Measurements from ENCODE around the gene PDC. TPM values are rescaled to one million over a fixed set of nuclear protein-coding genes. Genes with fewer than 3 reads are reported as not detected.
A peak's percentile ranks its signal among the peaks of the same experiment; 100 is the strongest.

The PDC gene
- total RNA-seq, 1 donor, result 0.27 TPM

DNA sequence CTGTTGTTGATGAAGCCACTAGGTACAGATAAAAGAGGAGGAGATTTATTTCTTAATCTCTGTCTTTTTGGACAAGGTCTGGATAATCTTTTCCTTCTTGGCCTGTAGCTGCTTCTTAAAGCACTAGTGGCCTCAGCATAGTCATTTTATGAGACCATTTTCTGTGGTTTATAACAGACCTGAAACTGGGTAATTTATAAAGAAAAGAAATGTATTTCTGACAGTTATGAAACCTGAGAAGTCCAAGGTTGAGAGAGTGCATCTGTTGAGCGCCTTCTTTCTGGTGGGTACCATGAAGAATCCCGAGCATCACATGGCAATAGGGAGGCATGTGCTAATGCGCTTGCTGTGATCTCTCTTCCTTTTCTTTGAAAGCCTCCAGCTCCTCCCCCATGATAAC is 36.7 kb upstream of the PDC start:
- TF ChIP-seq, protein P1, sequence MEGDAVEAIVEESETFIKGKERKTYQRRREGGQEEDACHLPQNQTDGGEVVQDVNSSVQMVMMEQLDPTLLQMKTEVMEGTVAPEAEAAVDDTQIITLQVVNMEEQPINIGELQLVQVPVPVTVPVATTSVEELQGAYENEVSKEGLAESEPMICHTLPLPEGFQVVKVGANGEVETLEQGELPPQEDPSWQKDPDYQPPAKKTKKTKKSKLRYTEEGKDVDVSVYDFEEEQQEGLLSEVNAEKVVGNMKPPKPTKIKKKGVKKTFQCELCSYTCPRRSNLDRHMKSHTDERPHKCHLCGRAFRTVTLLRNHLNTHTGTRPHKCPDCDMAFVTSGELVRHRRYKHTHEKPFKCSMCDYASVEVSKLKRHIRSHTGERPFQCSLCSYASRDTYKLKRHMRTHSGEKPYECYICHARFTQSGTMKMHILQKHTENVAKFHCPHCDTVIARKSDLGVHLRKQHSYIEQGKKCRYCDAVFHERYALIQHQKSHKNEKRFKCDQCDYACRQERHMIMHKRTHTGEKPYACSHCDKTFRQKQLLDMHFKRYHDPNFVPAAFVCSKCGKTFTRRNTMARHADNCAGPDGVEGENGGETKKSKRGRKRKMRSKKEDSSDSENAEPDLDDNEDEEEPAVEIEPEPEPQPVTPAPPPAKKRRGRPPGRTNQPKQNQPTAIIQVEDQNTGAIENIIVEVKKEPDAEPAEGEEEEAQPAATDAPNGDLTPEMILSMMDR (IDR thresholded peaks at IDR 0.05; ENCODE audit: insufficient read depth, low read length), result no peak
- H3K4me3 ChIP-seq (ENCODE audit: low read depth, low read length), result no peak overlapping the region
- no peak for DNase-seq (ENCODE audit: low read depth)

DNA sequence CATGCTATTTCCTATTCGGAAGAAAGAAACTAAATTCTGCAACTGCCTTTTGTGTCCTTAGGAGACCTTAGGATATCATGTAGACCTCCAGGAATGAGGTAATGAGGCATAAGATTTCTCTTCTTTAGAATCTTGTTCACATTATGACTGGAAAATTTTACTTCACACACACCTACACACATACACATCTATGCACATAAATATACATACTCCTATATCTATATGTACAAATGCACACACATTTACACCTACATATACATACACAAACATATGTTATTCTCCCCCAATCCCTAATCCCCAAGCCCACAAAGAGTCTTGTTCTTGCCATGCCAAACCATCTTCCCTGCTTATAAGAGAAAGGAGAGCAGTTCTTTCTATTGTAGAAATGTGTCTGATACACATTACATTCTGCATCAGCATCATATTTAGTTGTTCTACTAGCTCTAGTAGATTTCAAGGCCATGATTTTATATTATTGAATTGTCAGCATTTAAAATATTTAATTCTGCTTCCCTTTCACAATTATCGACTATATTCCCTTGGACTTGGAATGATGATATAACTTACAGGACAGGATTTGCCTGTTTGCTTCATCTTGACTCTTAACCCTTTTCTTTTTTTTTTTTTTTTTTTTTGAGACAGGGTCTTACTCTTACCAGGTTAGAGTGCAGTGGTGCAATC is 35.4 kb upstream of the PDC start:
- no peak overlapping the region for H3K4me3 ChIP-seq (ENCODE audit: low read depth, low read length)
- TF ChIP-seq, protein P1 (IDR thresholded peaks at IDR 0.05; ENCODE audit: insufficient read depth, low read length), result no peak
- DNase-seq (ENCODE audit: low read depth), result no peak

DNA sequence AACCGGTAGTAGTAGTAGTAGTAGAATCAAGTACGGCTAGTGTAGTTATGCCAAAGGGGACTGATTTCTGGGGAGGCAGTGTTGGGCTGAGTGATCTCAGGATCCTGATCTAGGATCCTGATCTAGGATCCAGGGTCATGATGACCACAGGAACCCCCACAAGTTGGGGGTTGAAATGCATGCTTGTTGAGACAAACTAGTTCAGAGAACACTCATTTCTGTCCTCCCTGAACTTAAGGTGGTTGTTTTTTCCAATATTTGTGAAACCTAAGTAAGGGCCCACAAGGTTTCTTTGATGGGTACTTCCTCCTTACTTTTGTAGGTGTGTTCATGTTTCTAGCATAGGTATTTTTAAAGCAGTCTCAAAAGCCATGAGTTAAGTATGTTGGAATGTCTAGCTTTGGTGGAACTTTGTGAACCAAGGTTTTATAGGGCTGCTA is 33.9 kb upstream of the PDC start:
- TF ChIP-seq, protein P1 (IDR thresholded peaks at IDR 0.05; ENCODE audit: insufficient read depth, low read length), result no peak
- DNase-seq (ENCODE audit: low read depth), result no peak
- H3K4me3 ChIP-seq (ENCODE audit: low read depth, low read length), result no peak overlapping the region

DNA sequence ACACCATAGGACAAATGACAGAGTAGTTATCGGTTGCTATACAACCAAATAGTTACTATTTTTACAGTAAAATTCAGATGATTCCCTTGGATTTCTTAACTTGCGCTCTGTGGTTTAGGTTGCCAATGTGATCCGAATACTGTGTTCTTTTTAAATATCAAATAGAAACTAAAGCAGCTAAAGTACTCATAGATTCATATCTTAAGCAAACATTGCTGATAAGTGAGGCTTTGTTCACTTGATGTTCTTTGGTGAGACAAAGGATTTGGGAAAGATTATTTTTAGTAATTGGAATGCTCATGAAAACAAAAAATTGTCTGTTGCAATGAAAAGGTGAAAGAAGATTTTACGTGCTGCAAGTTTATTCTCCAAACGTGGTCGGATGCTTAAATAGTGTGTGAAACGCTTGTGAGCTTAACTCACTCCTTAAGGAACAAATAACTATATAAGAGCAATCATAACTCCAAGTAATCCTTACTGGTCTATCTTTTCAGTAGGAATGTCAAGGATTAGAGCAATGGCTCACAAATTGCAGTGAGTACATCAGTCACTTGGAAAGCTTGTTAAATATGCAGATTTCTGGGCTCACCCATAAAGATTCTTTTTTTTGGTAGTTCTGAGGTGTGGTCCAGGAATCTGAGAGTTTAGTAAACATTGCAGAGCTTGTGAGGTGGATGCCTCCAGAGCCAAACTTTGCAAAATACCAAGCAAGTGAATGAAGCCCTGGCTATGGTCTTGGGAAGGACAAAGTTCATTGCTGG is 31.8 kb upstream of the PDC start:
- DNase-seq (ENCODE audit: low read depth), result peak; percentile 59
- no peak overlapping the region for H3K4me3 ChIP-seq (ENCODE audit: low read depth, low read length)
- TF ChIP-seq, protein P1 (IDR thresholded peaks at IDR 0.05; ENCODE audit: insufficient read depth, low read length), result no peak

DNA sequence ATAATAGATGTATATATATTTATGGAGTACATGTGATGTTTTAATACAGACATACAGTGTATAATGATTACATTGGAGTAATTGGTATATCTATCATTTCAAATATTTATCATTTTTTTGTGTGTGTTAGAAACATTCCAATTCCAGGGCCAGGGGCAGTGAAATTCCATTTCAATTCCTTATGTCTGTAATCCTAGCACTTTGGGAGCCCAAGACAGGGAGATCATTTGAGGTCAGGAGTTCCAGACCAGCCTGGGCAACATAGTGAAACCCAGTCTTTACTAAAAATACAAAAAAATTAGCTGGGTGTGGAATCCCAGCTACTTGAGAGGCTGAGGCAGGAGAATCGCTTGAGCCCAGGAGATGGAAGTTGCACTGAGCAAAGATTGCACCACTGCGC is 30.4 kb upstream of the PDC start:
- H3K4me3 ChIP-seq (ENCODE audit: low read depth, low read length), result no peak overlapping the region
- no peak for DNase-seq (ENCODE audit: low read depth)
- TF ChIP-seq, protein P1 (IDR thresholded peaks at IDR 0.05; ENCODE audit: insufficient read depth, low read length), result no peak

DNA sequence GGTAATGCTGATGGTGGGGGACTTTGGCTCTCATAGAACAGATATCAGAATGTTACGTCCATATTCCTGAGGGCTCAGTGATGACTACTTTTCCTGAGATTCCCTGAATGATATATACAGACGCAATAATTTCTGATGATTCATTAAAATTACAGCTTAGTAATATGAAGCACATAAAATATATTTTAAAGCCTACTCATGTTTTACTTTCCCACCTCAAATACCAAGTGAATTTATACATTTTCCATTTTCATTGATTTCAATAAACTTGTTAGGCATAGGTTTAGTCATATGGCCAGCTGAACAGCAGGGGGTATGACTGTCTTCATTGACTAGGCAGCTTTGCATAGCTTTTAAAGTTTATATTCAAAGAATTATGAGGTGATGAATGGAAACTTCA is 26.2 kb upstream of the PDC start:
- TF ChIP-seq, protein P1 (IDR thresholded peaks at IDR 0.05; ENCODE audit: insufficient read depth, low read length), result peak; percentile 10
- no peak overlapping the region for H3K4me3 ChIP-seq (ENCODE audit: low read depth, low read length)
- DNase-seq (ENCODE audit: low read depth), result no peak
